DMS53 treated with DMSO at 0.1 percent for 48 hours (cell line): ENCODE results near the gene PPP2R5C.

Experiments used
- DNase-seq: peaks from one replicate; lab custom pipeline; 2025; ENCODE audit not compliant: unreplicated experiment; lab: John Stamatoyannopoulos, UW

Gene PPP2R5C

DNA sequence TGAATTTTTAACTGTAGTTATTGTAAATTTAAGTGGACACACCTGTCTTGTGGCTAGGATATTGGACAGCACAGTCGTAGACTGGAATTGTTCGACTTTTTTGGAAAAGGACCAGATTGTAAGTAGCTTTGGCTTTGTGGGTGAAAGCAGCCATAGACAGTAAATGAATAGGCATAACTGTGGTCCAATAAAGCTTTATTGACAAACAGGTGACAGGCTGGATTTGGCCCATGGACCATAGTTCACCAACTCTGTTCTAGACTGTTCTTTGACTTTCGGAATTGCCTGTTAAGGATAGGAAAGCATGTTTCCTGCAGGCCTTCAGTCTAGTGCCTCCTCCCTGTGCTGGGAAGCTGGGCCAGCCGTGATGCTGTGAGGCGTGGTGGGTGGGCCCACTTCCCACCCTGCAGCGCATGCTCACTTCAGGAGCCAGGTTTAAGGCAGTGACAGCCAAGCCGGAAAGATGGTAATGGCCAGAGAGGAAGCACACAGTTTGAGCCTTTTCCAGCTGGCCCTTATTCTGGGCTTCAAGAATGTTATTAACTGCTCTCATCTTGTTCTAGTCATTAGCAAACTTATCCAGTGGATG, 51.8 kb downstream of the PPP2R5C start:
- DNase-seq, result no peak

DNA sequence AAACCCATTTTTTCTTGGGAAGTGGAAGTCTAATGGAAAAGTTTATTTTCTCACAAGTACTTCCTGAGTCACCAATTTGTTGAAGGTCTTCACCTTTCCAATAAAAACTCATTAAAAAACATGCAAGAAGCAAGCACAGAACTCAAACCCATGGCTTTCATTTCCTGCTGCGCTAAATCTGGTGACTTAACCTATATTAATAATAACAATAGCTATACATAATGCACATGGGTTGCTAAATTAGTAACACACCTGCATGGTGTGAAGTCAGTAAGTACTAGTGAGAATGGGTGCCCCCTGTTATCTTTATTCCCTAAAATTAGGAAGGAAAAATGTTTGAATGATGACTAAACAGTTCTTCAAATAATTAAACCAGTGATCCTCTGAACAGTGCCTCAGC, 52.3 kb downstream of the PPP2R5C start:
- no peak for DNase-seq

DNA sequence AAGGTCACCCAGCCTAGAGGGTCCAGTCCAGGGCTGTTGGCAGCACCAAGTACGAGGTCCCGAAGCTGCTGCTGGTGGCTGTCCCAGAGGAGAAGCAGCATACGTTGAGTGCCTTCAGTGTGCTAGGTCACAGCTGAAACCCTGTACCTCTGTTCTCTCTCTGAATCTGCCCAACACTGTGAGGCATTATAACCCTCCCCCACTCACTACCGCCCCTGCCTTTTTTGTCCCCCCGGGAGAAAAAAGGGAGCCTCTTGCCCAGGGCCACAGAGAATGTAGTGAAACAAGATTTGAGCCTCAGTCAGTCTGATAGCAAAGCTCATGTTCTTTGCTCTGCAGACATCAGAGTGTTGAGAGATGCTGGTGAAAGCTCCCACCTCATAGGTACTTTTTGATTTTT, 53.4 kb downstream of the PPP2R5C start:
- no peak for DNase-seq

DNA sequence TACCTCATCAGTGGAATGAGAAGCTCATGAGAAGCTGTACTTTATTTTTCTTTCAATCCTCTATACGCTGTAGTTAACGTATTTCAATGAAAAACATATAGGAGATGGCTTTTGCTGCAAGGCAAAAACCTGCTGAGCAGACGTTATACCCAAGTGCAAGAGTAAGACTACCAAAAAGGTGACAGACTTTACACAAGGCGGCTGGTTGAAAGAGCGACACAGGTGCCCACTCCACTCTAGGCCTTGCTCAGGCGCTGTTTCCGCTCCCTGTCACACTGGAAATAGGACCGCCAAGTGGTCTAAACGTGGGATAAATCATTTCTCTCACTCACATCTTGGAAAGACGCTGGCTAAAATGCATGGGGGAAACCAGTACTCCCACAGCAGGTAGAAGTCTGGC, 54.5 kb downstream of the PPP2R5C start:
- DNase-seq, result no peak

DNA sequence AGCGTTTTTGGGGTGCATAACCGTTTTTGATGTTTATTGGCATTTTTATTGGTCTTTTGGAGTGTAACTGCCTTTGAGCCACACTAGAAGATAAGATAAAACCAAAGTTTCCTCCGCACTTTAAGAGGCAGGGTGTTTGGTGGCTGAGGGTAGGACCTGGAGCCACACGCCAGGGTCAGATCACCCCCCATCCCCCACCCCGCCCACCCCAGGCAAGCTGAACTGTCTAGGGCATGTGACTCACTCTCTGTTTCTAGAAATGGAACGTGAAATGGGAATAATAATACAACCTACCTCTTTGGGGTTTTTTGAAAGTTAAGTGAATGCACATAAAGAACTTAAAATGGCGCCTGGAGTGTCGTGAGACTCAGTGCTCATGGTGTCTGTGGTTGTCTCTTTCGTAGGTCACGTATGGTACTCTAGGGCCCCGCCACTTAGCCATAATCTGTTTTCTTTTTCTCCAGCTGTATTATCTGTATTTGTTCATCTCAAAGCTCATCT, 56.0 kb downstream of the PPP2R5C start:
- DNase-seq, result no peak

DNA sequence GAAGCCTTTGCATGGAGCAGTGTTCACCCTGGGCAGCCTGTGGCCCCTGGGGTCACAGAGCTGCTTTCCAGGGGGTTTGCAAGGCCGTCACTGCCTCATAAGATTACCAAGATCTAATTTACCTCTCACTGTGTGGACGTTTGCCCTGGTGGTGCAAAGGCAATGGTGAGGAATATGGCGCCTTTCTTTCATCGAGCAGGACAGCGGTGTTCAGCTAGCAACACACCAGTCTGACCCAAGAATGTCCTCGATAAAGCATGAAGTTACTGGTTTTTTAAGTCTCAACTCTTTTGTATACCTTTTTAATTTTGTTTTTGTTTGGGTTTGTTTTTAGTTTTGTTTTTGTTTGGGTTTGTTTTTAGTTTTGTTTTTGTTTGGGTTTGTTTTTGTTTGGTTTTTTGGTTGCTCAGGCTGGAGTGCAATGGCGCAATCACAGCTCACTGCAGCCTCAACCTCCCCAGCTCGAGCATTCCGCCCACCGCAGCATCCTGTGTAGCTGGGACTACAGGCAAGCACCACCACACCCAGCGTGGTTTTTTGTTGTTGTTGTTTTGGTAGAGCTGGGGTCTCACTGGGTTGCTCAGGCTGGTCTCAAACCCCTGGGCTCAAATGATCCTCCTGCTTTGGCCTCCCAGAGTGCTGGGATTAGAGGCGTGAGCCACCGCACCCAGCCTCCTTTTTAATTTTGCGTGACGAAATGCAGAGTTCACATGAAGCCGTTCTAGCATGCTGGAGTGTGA, 57.9 kb downstream of the PPP2R5C start:
- DNase-seq, result no peak

DNA sequence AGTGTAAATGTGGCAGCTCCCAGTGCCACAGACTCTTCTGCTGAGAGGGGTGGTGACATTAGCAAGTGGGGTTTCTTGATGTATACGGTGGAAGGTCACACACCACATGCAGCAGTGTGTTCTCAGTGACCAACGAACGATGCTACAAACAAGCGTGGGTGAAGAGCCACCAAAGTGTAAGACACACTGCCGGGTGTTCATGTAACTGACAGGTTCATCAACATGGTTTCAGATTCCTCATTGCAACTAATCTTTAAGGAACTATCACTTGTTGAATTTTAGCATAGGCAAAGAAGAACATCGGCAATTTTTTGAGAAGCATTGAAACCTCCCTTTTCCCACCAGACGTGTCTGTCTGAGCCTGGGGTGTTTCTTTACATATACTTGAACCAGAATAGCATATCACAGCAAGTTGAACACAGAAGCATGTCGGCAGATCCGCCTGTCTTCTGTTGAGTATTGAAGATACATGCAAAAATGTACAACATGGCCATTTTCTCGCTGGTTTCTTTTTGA, 58.8 kb downstream of the PPP2R5C start:
- DNase-seq, result no peak

DNA sequence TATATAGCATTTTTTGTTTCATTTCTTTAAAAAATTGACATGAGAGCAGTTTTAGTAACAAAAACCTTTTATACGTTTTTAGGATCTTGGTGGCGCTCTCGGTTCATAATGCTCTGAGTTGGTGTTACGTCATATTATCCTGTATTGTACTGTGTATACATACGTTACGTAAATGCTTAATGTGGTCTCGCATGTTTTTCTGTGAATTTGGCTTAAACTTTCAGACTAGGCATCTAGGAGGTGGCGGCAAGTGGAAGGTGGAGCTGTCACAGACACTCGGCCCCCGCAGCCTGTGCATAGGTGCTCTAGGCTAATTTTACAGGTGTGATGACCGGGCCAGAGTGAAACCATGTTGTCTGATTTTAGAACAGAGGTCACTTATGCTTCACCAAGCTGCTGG, 60.0 kb downstream of the PPP2R5C start:
- no peak for DNase-seq

DNA sequence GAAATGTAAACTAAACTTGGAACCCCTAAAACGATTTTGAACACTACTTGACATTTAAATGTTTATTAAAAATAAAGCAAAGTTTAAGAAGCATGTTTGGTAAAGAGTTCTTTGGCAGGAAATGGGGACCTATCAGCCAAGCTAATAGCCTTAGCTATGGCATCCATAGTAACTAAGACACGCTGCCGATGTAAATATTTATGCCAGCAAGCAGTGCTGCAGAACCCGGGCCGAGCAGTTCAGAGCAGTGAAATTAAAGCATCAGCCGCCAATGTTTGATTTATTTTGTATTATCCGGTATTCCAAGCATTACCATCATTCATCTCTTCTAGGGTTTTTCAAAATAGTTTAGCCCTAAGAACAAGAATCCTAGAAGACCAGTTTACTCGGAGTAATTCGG, 61.6 kb downstream of the PPP2R5C start:
- no peak for DNase-seq

DNA sequence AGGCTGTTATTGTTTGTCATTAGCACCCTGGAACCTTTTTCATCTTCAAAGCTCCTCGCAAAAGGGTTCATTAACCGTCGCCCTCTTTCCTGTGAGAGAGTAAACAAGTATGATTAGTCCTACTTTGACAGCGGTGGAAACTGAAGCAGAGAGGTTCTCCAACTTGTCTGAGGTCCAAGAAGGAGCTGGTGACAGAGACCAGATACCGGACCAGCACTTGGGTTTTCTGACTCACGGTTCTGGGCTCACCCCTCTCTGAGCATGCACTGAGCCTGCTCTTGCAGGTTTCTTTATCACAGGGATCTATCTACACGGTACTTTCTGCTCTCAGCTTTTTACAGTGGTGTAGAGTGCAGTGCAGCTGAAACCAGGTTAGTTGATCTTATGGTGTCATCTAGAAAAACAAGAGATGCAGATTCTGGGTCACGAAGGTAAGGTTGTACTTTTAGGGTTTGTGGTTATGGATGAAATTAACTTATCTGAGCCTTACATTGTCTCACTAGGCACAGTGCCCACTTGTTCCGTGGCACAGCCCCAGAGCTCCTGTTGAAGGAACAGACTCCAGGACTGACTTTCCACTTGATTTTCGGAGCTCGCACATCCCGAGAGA, 62.1 kb downstream of the PPP2R5C start:
- DNase-seq, result no peak

DNA sequence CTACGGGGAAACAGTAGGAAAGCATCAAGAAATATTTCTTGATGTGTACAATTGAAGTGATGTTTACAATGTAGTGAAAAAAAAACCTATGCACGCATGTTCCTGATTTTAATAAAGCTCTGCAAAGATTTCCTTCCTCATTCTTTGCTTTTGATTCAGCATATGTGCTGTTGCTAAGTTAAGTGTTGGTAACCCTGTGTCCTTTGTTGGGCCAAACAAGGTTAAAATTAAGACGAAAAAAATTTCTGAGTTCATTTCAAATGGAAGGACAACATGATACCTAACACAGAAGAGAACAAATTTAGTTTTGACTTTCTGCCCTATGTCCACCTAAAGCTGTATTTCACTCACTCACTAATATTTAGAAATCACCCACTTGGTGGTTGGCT, 62.8 kb downstream of the PPP2R5C start:
- no peak for DNase-seq

DNA sequence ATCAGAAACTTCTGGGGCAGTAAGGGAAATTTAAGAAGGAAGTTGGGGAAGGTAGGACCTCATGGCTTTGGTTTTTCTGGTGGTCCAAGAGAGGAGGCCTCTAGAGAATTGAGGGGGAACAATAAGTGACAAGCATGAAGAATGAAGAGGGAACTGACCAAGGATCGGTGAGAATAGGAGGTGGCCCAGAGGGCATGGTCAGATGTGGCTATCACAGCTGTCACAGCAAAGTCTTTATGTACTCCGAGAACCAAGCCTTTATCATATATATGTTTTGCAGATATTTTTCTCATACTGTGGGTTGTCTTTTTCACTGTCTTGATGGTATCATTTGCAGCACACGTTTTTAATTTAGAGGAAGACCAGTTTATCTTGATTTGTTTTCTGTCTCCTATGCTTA, 64.3 kb downstream of the PPP2R5C start:
- no peak for DNase-seq

DNA sequence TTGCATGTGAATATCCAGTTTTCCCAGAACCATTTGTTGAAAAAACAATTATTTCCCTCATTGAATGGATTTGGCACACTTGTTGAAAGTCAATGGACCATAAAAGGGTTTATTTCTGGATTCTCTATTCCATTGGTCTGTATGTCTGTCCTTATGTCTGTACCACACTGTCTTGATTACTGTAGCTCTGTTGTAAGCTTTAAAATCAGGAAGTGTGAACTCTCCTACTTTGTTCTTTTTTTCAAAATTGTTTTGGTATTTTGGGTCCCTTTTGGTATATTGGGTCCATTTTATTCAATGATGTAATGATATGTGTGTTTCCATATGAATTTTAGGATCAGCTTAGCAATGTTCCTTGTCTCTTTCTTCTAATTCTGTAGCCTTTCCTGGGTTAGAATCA, 64.8 kb downstream of the PPP2R5C start:
- no peak for DNase-seq

DNA sequence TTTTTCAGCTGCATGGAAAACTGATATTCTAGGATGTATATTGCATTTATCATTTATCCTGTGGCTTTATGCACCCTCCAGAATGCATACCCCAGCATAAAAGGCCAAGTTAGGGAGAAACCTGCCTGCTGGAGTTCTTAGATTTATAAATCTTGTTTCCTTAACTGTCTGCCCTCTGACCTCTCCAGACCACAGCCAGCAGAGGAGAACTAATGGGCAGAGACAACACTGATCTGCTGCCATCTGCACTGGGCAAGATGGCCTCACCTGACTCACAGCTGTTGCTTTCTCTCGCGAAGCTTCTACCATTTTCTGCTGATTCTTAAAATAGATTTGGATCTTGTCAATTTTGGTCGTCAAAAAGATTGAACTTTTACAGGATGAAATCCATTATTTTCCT, 65.8 kb downstream of the PPP2R5C start:
- DNase-seq, result no peak

DNA sequence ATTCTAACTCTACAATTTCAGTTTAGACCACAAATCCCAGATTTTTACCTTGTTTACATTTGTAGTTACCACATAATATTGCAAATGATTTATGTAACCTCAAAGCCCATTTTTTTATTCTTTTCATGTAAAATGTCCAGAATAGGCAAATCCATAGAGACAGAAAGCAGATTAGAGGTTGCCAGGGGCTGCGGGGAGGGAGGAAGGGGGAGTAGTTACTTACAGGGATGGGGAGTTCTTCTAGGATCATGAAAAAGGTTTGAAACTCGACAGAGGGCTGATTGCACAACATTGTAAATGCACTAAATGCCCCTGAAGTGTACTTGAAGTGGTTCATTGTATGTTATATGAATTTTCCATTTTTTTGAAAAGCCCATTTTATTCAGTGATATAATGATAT, 66.5 kb downstream of the PPP2R5C start:
- DNase-seq, result no peak

DNA sequence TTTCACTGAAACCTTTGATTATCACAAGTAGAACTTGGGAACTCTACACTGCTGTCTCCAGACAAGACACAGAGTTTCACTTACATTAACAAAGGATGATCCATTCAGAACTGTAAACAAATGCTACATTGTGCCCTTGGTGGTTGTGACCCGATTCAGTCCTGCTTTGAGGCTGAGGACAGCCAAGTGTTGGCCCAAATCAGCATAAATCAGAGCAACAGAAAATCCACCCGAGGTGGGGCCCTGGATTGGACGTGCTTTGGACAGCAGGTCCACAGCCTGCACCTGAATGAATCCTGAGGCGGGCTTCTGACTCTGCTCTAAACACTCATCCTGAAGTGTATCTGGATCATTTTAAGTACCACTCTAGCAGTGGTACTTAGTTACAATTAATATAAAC, 68.8 kb downstream of the PPP2R5C start:
- no peak for DNase-seq

DNA sequence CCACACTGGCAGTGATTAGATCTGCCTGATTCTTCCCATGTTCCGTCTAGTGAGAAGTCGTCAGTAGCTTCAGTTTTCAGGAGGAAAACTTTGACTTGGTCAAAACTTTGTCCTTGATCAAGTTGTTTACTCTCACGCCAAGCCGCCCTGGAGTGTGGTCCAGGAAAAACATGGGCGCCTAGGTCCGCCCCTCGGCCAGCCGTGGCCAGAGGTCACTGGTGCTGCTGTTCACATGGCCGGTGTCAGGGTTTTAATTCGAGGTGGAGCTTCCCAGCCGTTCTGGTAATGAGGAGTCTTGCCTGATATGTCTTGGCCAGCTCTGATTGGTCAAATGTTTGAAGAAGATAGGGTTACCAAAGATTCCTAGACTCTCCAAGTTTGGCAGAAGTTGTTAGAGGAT, 71.5 kb downstream of the PPP2R5C start:
- no peak for DNase-seq

DNA sequence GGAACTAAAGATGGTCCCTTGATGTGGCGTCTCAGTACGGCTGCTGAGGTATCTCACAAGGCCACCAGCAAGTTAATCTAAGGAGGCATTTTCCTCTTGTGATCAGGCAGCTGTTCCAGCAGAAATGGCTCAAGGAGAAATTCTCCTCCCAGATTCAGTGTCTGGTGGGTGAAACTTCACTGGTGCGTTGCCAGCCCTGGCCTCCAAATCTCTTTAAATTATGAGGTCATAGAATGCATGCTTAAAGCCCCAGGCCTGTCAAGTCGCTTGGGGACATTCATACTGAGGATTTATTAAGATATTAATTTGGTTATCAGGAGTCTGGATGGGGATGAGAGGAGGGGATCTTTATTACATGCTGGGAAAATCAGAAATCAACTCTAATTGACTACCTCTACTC, 72.9 kb downstream of the PPP2R5C start:
- DNase-seq, result no peak

DNA sequence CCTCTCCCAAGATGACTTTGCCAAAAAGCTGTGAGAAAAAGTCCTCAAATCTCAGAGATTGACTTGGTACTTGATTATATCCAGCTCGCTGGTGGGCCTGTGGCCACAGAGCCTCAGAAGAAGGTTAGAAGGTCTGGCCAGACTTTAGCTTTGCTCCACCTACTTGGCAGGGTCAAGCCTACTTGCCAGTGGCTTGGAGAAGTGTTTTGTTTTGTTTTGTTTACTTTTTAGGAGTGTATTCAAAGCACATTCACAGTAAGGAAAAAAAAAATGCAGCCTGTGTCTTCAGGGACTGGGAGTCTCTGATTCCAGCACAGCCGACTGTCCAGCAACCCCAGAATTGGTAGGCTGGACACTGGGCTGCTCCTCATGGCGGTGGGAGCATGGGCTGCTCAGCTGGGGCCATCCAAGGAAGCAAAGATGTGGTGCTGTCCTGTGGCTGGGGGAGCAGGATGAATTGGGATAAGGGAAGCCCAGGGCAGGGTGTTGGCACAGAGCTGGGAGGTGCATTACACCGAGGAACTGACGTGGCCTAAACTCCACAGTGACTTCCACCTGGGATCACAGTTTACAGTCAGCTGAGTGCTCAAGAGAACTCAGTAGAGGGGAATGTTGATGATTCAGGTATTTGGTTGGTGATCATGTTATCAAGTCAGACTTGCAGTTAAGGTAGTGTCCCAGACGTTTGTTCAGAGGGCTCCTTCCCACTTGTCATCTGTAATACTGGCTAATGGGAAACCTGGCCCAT, 73.5 kb downstream of the PPP2R5C start:
- no peak for DNase-seq

DNA sequence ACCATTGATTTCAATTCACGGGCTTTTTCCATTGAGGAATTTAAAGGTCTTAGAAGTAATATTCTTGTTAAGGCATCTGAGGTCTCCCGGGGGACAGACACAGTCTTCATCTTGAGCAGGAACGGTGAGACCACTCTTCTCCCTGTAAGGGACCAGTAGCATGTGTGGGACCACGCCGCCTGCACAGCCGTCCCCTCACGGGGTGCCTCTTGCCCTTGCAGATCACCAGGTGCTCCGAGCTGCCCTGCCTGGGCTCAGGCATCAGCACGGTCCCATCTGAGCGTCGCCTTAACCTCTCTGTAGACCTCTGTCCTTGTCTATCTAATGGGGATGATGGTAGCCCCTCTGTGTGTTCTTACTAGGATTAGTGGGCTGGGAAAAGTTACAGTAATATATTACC, 74.1 kb downstream of the PPP2R5C start:
- no peak for DNase-seq

DNA sequence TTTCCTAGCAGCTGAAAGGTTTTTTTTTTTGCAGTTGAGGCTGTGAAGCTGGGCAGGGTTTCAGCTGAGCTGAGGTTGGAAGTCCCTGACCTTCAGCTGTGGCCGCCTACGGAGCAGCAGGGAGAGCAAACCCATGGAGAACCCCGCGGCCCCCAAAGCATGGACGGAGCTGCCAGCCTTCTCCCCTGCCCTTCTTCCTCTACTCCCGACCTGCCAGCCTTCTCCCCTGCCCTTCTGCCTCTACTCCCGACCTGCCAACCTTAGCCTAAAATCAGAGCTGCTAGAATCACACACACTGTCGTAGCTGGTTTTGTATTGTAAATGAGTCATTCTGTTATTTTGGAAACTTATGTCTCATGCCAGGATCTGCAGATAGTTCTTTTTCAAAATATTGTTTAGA, 74.6 kb downstream of the PPP2R5C start:
- DNase-seq, result no peak

DNA sequence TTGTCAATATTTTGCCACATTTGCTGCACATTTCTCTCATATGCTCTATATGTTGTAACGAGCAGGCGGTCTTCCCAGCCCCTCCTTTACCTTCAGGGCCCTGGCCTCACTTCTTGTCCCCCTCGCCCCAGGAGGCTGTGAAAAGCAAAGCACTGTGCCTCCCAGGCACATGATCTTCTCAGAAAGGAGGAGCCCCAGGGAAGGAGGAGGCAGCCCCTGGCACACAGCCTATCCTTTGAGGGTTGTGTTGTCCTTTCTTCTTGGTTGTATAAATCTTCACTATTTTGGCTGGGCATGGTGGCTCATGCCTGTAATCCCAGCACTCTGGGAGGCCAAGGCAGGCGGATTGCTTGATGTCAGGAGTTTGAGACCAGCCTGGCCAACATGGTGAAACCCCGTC, 77.0 kb downstream of the PPP2R5C start:
- no peak for DNase-seq
